OCI-M1 (cell line): ENCODE results near the gene ADGRD1.

Source experiments
- DNase-seq: peaks from one replicate; lab custom pipeline; 2025; lab: John Stamatoyannopoulos, UW

The ADGRD1 gene

DNA sequence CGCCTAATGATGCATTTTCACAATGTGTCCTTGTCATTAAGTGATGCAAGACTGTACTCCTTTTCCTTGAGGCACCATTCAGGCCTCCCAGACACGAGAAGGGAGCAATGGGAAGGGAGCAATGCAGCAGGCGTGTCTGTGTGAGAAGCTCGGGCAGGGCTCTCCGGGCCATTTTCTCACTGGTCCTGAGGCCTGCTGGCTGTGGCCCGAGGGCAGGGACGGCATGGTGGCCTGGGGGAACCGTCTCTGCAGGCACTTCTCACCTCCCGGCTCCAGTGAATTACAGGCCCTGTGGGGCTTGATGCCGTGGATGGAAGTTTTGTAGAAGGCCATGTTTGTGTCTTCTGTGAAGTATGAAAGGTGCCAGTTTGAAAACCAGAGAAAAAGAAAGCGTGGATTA is 71.0 kb downstream of the ADGRD1 start:
- no peak for DNase-seq

DNA sequence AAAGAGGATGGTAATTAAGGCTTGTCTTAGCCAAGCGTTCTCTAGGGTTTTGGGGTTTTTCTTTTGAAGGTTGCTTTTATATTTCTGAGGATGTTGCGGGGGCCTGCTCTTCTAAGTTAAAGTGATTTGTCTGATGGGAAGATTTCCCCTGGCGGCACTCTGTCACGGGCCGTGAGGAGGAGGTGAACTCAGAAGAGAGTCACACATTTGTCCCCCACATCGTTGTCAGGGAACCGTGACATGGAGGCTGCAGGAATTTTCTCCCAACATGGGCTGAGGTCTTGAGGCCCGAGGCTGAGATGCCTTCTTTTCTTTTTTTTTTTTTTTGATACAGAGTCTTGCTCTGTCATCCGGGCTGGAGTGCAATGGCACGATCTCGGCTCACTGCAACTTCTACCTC is 71.5 kb downstream of the ADGRD1 start:
- no peak for DNase-seq

DNA sequence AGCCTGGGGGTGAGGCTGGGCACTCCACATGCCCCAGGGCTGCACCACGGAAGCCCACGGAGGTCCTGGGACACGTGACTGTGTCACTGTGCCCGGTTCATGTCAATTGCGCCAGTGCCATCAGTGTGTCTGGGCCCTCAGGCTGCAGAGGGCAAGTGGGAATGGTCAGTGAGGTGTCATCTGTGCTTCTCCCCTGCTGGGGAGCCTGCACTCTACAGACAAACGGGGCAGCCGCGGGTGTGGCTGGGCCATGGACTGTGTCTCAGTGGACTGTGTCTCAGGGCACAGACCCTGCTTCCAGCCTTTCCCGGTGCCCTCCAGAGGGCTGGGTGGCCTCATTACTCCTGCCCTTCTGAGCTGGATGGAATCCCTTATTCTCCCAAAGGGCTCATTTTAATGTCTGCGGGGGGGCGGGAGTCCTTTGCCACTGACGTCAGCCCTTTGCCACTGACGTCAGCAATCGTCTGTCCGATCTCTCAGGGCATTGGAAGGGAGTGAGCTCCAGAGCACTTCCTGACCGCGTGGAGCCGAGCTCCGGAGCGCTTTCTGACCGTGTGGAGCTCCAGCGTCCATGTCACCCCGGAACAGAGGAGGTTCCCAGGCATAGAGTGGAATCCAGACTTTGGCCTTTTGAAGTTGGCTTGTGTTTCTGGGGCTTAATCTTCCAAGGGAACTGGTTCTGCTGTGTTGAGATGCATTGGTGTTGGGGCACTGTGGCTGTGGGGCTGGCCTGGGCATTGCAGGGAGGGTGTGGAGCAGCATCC is 72.4 kb downstream of the ADGRD1 start:
- no peak for DNase-seq

DNA sequence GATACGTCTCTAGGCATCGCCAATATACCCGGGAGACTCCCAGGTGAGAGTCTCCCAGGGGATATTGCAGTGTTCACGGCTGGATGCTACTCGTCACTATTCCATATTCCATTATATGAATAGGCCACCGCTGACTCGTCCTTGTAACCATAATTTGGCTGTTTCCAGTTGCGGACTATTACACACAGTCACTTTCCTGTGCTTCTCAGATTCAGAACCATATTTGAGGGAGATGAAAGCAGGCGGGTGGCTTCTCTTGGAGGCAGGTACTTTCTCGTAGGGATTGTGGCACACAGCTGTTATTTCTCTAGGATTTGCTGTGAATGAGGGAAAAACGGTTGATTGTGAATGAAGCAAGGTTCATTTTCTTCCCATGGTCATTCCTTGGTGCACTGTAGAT is 73.0 kb downstream of the ADGRD1 start:
- DNase-seq = no peak

DNA sequence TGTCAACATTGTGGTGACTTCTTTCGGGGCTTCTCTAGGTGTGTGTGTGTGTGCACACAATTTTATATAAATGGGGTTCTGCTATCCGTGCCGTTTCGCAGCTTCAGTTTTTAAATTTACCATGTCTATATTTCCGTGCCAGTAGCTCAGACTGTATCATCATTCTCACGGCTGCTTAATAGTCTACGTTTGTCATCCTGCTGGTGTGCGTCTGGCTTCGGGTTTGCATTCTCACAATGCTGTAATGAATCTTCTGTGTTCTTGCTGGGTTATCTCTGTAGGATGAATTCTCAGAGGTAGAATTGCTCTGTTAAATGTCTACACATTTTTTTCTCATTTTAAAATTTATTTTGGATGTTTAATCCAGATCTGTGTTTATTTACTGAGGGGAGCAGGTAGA is 73.6 kb downstream of the ADGRD1 start:
- no peak for DNase-seq

DNA sequence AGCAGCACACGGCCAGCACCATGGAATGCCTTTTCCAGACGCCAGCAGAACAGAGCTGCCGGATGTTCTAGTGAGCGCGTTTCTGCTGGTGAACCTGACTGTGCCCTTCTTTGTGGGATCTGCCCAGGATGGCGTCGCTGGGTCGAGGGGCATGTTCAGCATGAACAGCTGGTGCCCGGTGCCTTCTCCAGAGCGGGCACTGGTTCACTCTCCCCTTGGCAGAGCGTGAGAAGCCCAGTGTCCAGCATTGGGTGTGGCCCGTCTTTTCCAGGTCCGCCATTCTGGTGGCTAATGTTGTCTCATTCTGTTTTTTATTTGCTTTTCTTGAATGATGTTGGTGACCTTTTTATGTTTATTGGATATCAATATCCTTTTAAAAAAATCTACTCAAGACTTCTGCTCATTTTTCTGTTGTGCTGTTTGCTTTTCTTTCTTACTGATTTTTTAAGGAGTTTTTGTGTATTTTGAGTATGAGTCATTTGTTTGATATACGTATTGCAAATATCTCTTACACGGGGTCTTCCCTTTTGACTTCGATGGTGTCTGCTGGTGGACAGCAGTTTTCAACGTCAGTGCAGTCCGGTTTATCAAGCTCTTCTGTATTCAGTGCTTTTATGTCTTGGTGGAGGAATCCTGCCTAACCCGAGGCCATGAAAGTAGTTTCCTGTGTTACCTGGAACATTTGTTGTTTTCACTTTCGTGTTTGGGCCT is 74.3 kb downstream of the ADGRD1 start:
- DNase-seq = no peak

DNA sequence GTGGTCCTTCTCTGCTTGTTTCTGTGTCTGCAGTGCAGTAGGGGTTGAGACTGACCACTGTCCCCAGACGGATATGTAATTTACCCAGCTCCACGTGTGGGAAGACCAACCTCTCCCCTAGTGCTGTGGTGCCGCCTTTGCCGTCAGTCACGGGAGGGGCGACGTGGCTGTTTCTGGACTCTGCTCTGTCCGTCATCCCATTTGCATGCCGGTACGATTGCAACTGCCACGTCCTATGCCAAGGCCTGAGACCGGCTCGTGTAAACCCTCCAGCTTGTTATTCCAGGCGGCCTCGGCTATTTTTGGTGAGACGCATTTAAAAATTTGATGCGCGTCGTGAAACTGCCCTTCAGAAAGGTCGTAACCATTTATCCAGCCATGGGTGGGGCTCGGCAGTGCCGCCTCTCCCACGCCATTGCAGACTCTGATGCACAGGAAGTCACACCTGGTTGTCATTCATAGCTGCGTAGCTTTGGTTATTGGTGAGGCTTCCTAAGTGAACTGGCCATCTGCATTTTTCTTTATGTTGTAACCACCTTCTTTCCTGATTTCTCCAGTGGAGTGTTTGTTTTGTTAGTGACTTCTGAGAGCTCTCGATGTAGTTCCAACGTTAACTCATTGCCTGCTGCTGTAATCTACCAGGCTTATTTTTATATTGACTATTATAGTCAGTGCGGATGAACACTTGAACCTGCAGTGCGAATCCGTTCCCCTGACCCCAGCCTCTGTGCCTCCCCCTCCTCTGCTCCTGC is 75.1 kb downstream of the ADGRD1 start:
- no peak for DNase-seq

DNA sequence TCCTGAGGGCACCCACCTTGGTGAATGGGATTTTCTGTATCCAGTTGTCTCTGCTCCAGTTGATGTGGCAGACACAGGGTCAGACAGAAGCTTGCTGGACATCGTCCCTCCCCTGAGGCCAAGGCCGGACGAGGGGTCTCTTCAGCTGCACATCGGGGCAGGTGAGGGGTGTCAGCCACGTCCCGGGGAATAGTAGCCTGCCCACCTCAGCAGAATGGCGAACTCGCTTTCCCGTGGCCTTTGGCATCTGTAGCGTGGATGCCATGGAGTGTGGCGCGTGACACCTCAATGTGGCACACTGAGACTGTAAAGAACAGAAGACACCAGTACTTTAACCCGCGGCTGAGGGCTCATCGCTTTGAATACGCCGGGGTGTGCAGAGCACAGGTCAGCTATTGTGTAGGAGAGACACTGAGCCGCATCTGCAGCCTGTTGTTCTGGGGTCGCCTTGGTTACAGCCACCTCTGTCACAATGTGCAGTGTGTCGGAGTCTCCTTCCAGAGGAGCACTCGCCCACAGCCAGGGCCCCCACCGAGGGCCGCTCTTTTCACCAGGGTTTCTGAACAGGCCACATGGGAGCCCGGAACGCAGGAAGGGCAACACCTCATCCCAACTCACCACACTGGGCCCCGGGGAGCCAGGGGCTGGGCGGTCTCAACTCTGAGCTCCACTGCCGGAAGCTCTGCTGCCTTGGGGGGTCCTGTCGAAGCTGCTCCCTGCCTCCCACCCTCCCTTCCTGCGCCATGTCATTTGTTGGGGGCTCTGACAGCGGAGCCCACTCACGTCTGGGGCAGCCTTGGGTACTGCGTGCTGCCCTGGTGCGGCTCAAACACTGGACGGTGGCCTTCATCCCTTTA is 77.0 kb downstream of the ADGRD1 start:
- no peak for DNase-seq

DNA sequence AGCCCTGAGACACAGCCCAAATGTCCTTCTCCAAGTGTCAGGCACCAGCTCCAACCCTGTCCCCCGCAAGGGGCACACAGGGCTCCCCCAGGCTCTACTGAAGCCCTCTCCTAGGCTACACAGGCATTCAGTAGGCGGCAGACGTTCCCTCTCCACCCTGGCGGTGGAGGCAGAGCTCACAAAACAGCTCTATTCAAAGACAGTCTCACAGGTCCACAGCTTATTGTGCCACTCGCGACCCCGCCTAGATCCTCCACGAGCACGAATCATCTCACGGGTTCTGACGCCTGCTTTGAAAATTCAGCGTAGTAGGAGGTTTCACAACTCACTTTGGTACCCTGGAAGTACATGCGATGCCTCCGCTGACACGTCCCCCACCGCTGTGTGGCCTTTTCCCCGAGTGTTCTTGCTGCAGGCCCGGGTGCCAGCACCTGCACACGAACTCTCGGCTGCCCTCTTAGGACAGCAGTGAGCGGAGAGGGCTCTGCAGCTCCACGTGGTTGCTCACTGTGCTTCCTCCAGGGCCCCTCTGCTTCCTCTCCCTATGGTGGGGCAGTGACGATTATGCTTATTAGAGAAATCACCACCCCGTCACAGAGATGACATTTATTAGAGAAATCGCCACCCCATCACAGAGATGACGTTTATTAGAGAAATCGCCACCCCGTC is 78.5 kb downstream of the ADGRD1 start:
- no peak for DNase-seq

DNA sequence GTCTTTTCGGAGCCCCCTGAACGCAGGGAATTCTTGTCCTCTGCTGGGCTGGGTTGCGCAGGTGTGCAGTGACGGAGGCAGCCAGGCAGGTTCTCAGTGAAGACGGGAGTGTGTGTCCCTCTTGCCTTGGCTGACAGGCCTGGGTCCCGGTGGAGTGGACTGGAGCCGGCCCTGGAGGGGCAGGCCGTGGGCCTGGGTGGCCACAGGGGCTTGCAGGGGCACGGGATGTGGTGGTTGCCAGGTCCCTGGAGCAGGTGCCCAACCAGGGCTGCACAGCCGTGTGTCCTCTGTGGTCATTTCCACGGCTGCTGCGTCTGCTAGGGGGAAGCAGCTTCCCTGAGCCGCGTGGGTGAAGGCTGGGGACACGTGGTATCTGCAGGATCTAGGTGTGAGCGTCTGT is 79.8 kb downstream of the ADGRD1 start:
- DNase-seq = no peak

DNA sequence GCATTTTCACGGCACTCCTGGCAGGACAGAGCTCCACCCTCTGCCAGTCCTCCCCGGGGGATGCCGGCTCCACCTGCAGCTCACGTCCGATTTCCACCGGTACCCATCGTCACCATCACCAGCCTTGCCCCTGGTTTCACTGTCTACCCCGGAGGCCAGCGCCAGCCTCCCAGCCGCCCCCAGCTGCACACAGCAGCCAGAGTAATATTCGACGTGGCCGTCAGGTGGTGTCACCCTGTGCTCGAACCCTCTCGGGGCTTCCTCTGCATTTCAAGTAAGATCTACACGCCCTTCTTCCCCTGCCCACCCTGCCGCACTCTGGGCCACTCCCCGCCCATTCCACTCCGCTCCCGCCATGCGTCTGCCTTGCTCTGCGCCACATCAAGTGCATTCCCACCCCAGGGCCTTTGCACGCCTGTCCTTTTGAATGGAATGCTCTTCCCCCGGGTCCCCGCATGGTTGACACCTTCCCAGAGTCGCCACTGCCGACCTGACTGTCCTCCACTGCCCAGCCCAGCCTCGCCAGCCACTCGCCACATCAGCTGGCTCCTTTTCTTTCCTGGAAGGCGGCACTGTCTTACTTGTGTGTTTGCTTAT is 80.3 kb downstream of the ADGRD1 start:
- no peak for DNase-seq

DNA sequence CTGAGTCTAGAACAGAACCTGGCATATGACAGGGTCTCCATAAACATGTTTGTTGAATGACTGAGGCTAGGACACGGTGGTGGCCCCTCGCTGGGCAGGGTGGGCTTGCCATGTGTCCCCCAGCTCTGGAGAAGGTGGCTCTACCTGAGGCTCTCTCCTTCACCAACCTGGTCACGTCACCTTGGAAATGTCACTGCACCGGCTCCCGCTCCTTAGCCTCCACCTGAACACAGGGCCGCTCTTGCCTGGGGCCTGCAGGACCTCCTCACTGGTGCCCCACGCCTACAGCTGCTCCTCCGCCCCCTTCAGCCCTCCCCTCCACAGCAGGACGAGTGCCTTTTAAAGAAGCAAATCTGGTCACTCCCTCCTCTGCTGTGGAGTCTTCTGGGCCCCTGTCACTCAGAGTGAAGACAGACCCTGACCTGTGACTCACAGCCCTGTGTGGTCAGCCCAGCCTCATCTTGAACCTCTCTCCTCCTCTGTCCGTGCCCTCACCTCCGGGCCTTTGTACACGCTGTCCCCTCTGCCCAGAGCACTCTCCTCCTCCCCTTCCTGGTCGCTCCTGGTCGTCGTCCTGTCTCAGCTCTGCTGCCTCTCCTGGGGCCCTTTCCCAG is 81.0 kb downstream of the ADGRD1 start:
- peak; percentile 28 for DNase-seq

DNA sequence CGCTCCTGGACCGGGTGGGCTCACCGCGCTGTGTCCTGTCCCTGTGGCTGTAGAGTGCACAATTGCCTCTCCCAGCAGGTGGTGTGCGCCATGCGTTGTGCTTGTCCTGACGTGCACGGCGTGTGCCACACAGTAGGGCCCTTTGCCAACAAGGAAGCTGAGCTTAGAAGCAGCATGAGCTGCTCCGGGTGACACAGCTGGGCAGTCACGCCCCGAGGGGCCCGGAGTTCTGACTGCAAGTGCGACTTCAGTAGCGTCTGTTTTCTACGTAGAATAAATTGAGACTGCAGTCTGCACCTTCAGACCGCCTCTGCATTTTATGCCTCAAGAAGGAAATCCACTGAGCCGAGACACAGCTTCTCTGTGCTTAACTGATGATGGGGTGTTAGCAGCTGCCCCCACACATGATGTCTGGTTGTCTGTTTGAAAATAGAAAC is 81.6 kb downstream of the ADGRD1 start:
- peak; percentile 79 for DNase-seq

DNA sequence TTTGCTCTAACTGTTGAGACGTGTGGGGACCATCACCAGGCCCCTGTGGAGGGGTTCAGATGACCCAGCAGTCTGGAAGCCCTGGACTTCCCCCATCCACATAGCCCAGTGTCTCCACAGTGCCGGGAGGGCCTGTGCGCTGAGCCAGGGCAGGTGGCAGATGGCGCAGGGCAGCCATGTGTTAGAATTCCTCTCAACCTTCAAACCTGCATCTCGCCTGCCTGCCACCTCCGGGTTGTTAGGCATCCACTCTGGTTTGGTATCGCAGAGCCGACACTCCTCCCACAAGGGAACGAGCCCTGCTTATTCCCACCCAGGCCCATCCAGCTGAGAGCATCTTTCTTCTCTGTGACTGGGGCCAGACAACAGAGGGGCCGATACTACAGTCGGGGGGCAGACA is 84.5 kb downstream of the ADGRD1 start:
- no peak for DNase-seq

DNA sequence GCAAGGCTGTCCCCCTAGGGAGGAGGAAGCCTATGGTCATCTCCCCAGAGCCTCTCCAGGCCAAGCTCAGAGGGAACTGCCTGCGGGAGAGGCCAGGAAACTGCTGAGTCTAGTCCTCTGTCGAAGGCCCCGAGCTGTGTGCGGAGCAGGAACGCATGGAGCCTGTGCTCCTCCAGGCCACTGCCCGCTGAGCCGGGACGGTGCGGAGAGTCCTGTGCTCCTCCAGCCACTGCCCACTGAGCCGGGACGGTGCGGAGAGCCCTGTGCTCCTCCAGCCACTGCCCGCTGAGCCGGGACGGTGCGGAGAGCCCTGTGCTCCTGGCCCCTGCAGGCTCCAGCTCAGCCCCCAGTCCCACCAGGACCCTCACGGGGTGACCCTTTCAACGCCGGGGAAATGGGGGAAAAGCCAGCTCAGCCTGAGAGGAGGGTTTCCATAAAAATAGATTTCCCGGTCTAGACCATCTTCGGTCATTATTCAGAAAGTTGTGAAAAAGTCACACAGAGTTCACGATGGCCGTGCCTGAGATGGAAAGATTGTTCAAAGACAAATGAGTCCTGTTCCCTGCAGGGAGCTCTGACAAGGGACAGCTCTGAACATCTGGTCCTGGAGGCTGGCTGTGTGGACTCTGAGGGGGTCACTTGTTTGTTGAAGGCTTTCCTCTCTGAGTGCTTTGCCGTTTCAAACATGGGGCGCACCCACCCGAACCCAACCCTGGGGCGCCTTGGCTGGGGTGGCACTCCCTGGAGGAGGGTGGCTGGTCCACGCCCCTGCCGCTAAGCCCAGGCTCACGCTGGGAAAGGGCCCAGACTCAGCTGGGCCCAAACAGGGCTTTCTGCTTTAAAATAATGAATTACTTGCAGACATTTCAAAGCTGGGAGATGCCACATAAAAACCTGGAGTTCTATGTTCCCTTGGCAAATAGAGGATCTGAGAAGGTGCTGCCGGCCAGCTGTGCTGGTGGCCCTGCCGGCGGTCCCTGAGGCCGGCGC is 85.5 kb downstream of the ADGRD1 start:
- no peak for DNase-seq

DNA sequence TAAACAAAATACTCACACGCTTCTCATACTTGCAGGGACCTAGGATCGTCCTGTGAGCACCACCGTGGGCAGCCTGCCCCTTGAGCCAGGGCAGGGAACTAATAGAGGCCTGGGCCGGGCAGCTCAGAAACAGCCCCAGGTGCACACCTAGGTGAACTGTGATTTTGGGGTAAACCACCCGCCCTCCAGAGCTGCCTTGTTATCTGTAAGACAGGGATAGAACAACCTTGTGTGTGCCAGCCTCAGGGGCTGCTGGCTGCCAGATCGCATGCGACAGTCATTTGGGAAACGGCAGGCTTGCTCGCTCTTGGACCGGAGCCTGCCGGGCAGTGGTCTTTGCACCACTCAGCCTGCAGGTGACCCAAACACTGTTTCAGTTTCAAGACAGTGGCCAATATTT is 86.8 kb downstream of the ADGRD1 start:
- DNase-seq = no peak

DNA sequence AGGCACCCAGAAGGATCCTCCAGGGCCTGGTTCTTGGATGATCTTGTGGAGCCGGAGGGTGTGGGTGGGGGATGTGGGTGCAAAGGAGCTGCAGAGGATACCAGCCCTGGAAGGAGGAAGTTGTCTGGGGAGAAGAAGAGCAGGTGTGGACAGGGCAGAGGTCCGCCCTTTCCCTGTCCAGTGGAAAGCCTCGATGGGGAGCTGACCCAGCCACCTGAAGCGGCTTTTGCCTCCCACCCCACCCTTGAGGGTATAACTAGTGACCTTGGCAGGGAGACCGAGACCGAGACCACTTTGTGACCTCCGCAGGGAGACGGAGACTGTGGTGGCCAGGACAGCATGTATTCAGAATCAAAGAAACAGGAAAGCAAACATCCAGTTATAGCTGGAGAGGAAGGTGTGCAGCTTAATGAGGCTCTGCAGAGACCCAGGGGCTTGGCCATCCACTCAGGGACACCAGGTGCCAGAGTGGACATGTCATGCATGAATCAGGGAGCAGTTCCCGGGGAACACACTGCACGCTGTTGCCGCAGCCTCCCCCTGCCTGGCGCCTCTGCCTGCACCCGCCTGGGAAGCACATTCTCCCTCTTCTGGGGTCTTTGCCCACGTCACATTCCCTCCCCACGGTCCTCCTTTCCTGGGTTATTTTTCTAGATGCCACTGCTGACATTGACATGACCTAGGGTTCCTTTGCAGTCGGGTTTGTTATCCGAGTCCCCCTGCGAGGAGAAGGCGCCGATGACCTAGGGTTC is 87.7 kb downstream of the ADGRD1 start:
- no peak for DNase-seq

DNA sequence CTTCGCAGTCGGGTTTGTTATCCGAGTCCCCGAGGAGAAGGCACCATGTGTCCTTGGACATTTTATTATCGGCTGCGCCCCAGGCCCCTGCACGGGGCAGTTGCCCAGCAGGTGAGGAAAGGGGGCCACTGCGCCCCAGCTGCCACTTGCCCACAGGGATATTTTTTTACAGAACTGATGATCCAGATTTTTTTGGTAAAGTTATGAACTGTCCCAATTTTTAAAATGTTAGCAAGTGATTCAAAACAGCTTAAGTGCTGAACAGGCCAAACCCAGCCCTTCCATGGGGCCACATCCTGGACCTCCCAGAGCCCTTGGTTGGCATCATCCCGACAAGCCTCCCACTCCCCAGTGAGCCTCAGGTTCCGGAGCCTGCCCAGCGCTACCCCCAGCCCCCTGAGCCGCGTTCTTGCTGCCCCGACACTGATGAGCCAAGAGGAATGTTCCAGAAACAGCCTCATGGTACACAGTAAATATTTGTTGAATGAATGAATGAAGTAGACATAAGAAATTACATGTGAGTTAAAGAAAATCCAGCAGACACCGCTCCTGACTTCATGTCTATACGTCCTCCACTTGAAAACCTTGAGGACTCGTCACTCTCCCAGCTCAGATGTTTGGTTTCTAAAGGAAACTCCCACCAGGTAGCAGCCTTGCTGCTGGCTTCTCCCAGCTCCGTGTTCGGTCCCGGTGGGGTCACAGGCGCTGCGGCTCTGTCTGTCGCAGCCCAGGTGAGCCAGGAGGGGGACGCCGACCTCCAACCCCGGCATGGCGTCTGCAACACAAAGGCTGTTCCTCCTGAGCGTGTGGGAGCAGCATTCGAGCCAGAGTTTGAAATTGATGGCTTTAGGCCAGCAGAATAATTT is 88.5 kb downstream of the ADGRD1 start:
- no peak for DNase-seq
